NCI-H2107 treated with DMSO at 0.1 percent for 48 hours (cell line): ENCODE measurements around the gene DCN.

ENCODE experiments used
- DNase-seq: peaks from one replicate; lab custom pipeline; 2025; ENCODE audit not compliant: unreplicated experiment; lab: John Stamatoyannopoulos, UW

The DCN gene

GRCh38 chr12:91188778-91189177 is 6.2 kb upstream of the DCN start:
- no peak for DNase-seq

GRCh38 chr12:91186156-91186555 is 3.5 kb upstream of the DCN start:
- no peak for DNase-seq

- DNase-seq, result no peak
These were observed 2.8 kb upstream of the DCN start for GRCh38 chr12:91185421-91185820.

GRCh38 chr12:91183551-91183950 is 934 bp upstream of the DCN start:
- DNase-seq, result no peak

- DNase-seq, result no peak
These were observed 1.8 kb downstream of the DCN start for GRCh38 chr12:91180582-91181395.

GRCh38 chr12:91179966-91180561 is 2.6 kb downstream of the DCN start:
- DNase-seq, result no peak

GRCh38 chr12:91179315-91179714 is 3.3 kb downstream of the DCN start:
- no peak for DNase-seq

GRCh38 chr12:91178781-91179180 is 3.8 kb downstream of the DCN start:
- no peak for DNase-seq

GRCh38 chr12:91178139-91178561 is 4.5 kb downstream of the DCN start:
- DNase-seq, result no peak

- no peak for DNase-seq
These were observed 5.2 kb downstream of the DCN start for GRCh38 chr12:91177381-91177780.

GRCh38 chr12:91176915-91177314 is 5.7 kb downstream of the DCN start:
- DNase-seq, result no peak

GRCh38 chr12:91176358-91176757 is 6.3 kb downstream of the DCN start:
- DNase-seq, result no peak

GRCh38 chr12:91173124-91173523 is 9.5 kb downstream of the DCN start:
- DNase-seq, result no peak

- no peak for DNase-seq
These were observed 10.5 kb downstream of the DCN start for GRCh38 chr12:91172096-91172495.

GRCh38 chr12:91171476-91171875 is 11.1 kb downstream of the DCN start:
- DNase-seq, result no peak

- DNase-seq, result no peak
These were observed 19.5 kb downstream of the DCN start for GRCh38 chr12:91163116-91163515.

GRCh38 chr12:91161009-91161408 is 21.6 kb downstream of the DCN start:
- no peak for DNase-seq

GRCh38 chr12:91155990-91156389 is 26.6 kb downstream of the DCN start:
- DNase-seq, result no peak

- DNase-seq, result no peak
These were observed 28.5 kb downstream of the DCN start for GRCh38 chr12:91154131-91154530.

- DNase-seq, result no peak
These were observed 38.6 kb downstream of the DCN start for GRCh38 chr12:91144053-91144452.

- no peak for DNase-seq
These were observed 39.4 kb downstream of the DCN start for GRCh38 chr12:91143206-91143605.

GRCh38 chr12:91142221-91142631 is 40.4 kb downstream of the DCN start:
- DNase-seq, result no peak
